Kidney epithelial cell (primary cell): ENCODE data around the gene PSMD7. TPM values are rescaled to one million over a fixed set of nuclear protein-coding genes. Genes with fewer than 3 reads are reported as not detected.

Source experiments
- DNase-seq: peaks from one replicate; pipeline ENCODE4 v3.0.0-alpha.2; 2010; ENCODE audit warnings: low read depth
- H3K27me3 ChIP-seq: 2 replicates; pipeline ENCODE4 v1.6.0; 2011; ENCODE audit warnings: low read length; ENCODE audit not compliant: control insufficient read depth, insufficient read depth
- H3K36me3 ChIP-seq: 2 replicates; pipeline ENCODE4 v1.5.1; 2011; ENCODE audit warnings: low read length; ENCODE audit not compliant: control insufficient read depth, insufficient read depth
- H3K4me3 ChIP-seq: 2 replicates; pipeline ENCODE4 v1.5.1; 2011; ENCODE audit warnings: low read depth, mild to moderate bottlenecking, control low read depth, low read length
- CTCF ChIP-seq: IDR thresholded peaks from 2 replicates; pipeline ENCODE4 v1.5.1; 2011; ENCODE audit warnings: mild to moderate bottlenecking, moderate library complexity, low read length, control low read depth, inconsistent platforms; ENCODE audit not compliant: insufficient read depth, poor library complexity, severe bottlenecking
- total RNA-seq: library from RNA; depleted of rRNA; stranded (reverse); fragments of >200 nt; gene quantifications from 2 replicates; pipeline ENCODE4 v1.2.3, GENCODE V29; 2015

Gene PSMD7
- total RNA-seq, 1 donor from 2014 or later = 87.9 TPM

GRCh38 chr16:74275711-74276110, 20.9 kb upstream of the PSMD7 start:
- Histone ChIP-seq H3K36me3 (no peaks in the 10 kb centered on the region), H3K4me3 (no peak overlapping the region)
- TF ChIP-seq CTCF = no peak

GRCh38 chr16:74277974-74278373, 18.6 kb upstream of the PSMD7 start:
- no peaks in the 10 kb centered on the region for H3K36me3 ChIP-seq
- no peaks in the 10 kb centered on the region for H3K27me3 ChIP-seq
- H3K4me3 ChIP-seq = no peak overlapping the region
- TF ChIP-seq CTCF = no peak
- DNase-seq = no peak

More at GRCh38 chr16:74275711-74276110, 20.9 kb upstream of the PSMD7 start:
- DNase-seq = no peak
- no peaks in the 10 kb centered on the region for H3K27me3 ChIP-seq

GRCh38 chr16:74279266-74279665, 17.3 kb upstream of the PSMD7 start:
- Histone ChIP-seq H3K36me3 (no peaks in the 10 kb centered on the region), H3K4me3 (no peak overlapping the region), H3K27me3 (no peaks in the 10 kb centered on the region)
- no peak for TF ChIP-seq CTCF
- no peak for DNase-seq

- H3K27me3 ChIP-seq = no peaks in the 10 kb centered on the region
- no peak overlapping the region for H3K4me3 ChIP-seq
- H3K36me3 ChIP-seq = no peaks in the 10 kb centered on the region
- TF ChIP-seq CTCF = no peak
- no peak for DNase-seq
Observed at GRCh38 chr16:74279805-74280204, 16.8 kb upstream of the PSMD7 start.

- no peak overlapping the region for H3K4me3 ChIP-seq
- H3K27me3 ChIP-seq = no peaks in the 10 kb centered on the region
- no peak for TF ChIP-seq CTCF
- no peak for DNase-seq
- no peaks in the 10 kb centered on the region for H3K36me3 ChIP-seq
Observed at GRCh38 chr16:74280448-74280847, 16.2 kb upstream of the PSMD7 start.

- H3K36me3 ChIP-seq = no peaks in the 10 kb centered on the region
- no peaks in the 10 kb centered on the region for H3K27me3 ChIP-seq
- DNase-seq = no peak
- H3K4me3 ChIP-seq = no peak overlapping the region
- TF ChIP-seq CTCF = no peak
Observed at GRCh38 chr16:74281300-74281699, 15.3 kb upstream of the PSMD7 start.
